Urinary bladder (tissue), 4 donors: Measurements from ENCODE around the gene CPA1. TPM values are rescaled to one million over a fixed set of nuclear protein-coding genes. Genes with fewer than 3 reads are reported as not detected.

Experiments
- DNase-seq: peaks from one replicate; pipeline ENCODE4 v3.0.0-alpha.2; 2015; ENCODE audit errors: extremely low spot score
- H3K27ac ChIP-seq: one replicate; pipeline ENCODE4 v1.5.1; 2013; ENCODE audit warnings: low read depth, mild to moderate bottlenecking, moderate library complexity
- H3K36me3 ChIP-seq: one replicate; pipeline ENCODE4 v1.6.1; 2013; ENCODE audit warnings: mild to moderate bottlenecking, moderate library complexity; ENCODE audit not compliant: insufficient read depth
- H3K4me1 ChIP-seq: one replicate; pipeline ENCODE4 v1.6.1; 2013; ENCODE audit warnings: mild to moderate bottlenecking, moderate library complexity; ENCODE audit not compliant: insufficient read depth
- H3K4me3 ChIP-seq: one replicate; pipeline ENCODE4 v1.5.1; 2013; ENCODE audit warnings: low read depth, low read length
- WGBS: extraction: QIAGEN DNeasy Blood & Tissue Kit; methylation state at CpG from one replicate; pipeline ENCODE4 v1.1.7; 2013; 5-methylcytosine and 5-hydroxymethylcytosine counted together
- polyA plus RNA-seq: library from polyadenylated mRNA; stranded (reverse); fragments of 200-250 nt; gene quantifications from one replicate; pipeline ENCODE4 v1.2.3, GENCODE V29; 2013
- total RNA-seq: library from RNA; depleted of rRNA; stranded (reverse); fragments of >200 nt; gene quantifications from one replicate; pipeline ENCODE4 v1.2.3, GENCODE V29; 2014
- donor health status: healthy with polysubstance abuse.
- donor health status: healthy.

Gene CPA1
- total and polyA plus RNA-seq, 2 donors: 0.63 to 0.71 TPM

DNA sequence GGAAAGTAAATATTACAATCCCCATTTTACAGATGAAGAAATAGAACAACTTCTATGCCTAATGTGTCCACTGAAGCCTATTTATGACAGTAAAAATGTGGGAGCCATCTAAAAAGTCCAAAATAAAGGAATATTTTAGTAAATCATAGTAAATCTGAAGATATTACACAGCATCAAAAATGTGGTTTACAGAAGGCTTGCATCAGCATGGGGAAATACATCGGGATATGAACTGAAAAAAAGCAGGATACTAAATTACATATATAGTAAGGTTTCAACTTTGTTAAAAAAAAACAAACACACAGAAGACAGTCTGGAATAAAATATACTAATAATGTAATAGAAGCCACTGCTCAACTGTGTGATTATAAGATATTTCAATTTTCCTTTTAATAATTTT is 20.8 kb downstream of the CPA1 start:
- Histone ChIP-seq H3K27ac (no peak overlapping the region), H3K4me3 (no peak overlapping the region), H3K36me3 (no peaks in the 10 kb centered on the region), H3K4me1 (no peaks in the 10 kb centered on the region)
- 93% methylated on average over 1 of the region's 1 CpG for WGBS
- DNase-seq: no peak

DNA sequence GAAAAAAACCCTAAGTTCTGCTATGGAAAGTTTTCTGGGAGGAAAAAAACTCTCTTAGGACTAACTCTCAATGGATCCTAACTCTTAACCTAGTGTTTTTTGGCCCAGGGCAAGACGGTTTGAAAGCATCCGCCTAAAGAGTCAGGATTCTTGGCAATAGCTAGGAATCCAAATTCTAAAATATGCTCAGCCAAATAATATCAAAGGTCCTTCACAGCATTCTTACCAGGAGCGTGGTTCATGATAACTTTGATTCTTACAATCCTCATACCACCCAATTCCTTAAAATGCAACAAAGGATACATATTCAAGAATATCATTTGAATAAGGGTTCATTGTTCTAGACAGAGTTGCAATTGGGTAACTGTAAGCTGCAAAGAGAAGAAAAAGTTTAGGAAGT is 21.3 kb downstream of the CPA1 start:
- no peak overlapping the region for H3K4me3 ChIP-seq
- no peaks in the 10 kb centered on the region for H3K36me3 ChIP-seq
- H3K27ac ChIP-seq: no peak overlapping the region
- no peaks in the 10 kb centered on the region for H3K4me1 ChIP-seq
- 73% methylated on average over 3 of the region's 3 CpGs for WGBS
- no peak for DNase-seq

DNA sequence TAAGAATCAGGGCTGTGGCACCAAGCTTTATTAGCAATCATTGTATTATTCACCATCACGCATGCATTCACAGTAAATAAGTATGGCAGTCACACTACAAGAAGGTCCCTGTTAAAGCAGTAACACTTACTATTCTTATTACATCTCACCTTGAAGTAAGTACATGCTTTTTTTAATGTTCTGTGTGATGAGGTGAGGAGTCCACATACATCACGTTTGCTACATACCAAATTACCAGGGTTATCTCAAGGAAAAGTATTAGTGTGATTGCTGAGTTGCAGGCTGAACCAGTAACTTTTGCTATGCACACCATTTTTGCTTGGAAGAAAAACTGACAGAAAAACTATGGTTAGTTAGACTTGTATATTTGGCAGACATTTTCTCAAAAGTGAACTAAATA is 24.7 kb downstream of the CPA1 start:
- no peak for DNase-seq
- 86% methylated on average over 2 of the region's 2 CpGs for WGBS
- Histone ChIP-seq H3K27ac (no peak overlapping the region), H3K4me1 (no peaks in the 10 kb centered on the region), H3K4me3 (no peak overlapping the region), H3K36me3 (no peaks in the 10 kb centered on the region)

DNA sequence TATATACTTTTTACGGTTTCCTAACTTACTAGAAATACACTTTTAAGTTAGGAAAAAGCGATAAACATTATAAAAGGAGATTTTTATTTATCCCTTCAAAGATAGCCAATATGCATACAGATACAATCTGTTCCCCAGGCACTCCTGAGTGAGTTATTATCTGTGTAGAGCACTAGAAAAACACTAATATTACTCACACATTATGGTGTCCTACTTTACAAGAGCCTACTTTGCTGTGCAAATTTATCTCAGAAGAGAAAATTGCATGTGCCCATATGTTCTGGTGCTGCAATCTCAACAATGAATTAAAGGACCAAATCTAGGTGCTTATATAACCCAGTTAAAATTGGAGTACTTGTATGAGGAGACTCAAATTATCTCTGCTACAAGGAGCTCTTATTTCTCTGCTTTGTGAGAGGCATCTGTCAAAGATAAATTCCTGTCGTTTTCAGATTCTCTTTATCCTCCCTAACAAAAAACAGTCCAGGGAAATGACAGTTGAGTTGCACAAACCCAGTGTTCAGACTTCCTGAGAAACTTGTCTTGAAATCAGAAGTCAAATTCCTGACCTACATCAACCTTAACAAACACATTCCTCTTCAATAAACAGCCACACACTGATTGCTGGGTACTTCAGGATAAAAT is 28.9 kb downstream of the CPA1 start:
- Histone ChIP-seq H3K36me3 (no peaks in the 10 kb centered on the region), H3K4me1 (no peaks in the 10 kb centered on the region), H3K4me3 (no peak overlapping the region), H3K27ac (no peak overlapping the region)
- WGBS: 52% methylated on average over 3 of the region's 3 CpGs
- DNase-seq: no peak

- no peak overlapping the region for H3K27ac ChIP-seq
- 77% methylated on average over 4 of the region's 4 CpGs for whole genome bisulfite sequencing
- DNase-seq: no peak
- H3K4me3 ChIP-seq: no peak overlapping the region
- H3K36me3 ChIP-seq: no peaks in the 10 kb centered on the region
- no peaks in the 10 kb centered on the region for H3K4me1 ChIP-seq
Observed at GRCh38 chr7:130409712-130410072, 29.4 kb downstream of the CPA1 start.

GRCh38 chr7:130410868-130411541 is 30.7 kb downstream of the CPA1 start:
- H3K4me3 ChIP-seq: no peak overlapping the region
- WGBS: 70% methylated on average over 4 of the region's 4 CpGs

GRCh38 chr7:130413201-130413600 is 32.9 kb downstream of the CPA1 start:
- H3K4me1 ChIP-seq: no peaks in the 10 kb centered on the region
- no peak overlapping the region for H3K27ac ChIP-seq
- no peak overlapping the region for H3K4me3 ChIP-seq
- no peaks in the 10 kb centered on the region for H3K36me3 ChIP-seq
- DNase-seq: no peak
- 99% methylated on average over 4 of the region's 4 CpGs for WGBS

More at GRCh38 chr7:130410868-130411541, 30.7 kb downstream of the CPA1 start:
- H3K27ac ChIP-seq: no peak overlapping the region
- no peak for DNase-seq
- H3K36me3 ChIP-seq: no peaks in the 10 kb centered on the region
- no peaks in the 10 kb centered on the region for H3K4me1 ChIP-seq

DNA sequence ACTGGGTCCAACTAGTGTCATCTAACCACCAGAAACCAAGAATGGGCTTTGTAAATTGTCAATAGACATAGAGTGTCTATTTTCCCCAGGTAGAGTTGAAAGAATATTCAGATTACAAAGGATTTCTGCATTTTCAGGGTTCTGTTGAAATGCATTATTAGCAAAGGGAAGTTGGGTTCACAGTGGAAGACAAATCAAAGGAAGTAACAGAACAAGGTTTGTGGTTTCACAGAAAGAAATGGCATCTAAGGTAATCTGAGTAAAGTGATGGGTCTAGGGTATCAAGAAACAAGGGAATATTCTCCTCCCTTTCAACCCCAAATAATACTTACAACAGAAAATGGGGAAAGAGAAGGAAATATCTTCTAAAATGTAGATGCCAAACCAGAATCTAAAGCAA is 34.7 kb downstream of the CPA1 start:
- Histone ChIP-seq H3K4me1 (no peaks in the 10 kb centered on the region), H3K36me3 (no peaks in the 10 kb centered on the region), H3K27ac (no peak overlapping the region), H3K4me3 (no peak overlapping the region)
- DNase-seq: no peak

DNA sequence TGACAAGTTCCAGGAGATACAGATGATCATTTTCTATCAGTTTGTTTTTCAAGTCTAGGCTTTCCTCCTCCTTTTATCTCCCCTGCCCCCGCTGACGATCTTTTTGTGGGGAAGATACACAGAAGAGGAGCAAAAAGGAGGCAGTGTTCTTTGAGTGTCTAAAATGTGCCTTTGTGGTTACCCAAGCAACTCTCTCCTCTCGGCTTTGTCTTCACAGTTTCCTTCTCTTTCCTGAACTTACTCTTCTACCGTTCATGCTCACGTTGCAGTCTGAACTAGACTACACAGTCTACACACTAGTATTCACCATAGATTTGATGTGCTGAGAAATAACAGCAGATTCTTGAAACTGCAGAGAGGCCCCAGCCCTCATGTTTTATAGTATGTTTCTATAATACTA is 36.9 kb downstream of the CPA1 start:
- no peak overlapping the region for H3K27ac ChIP-seq
- DNase-seq: no peak
- H3K4me3 ChIP-seq: no peak overlapping the region
- H3K36me3 ChIP-seq: no peaks in the 10 kb centered on the region
- no peaks in the 10 kb centered on the region for H3K4me1 ChIP-seq
- WGBS: 31% methylated on average over 5 of the region's 5 CpGs

DNA sequence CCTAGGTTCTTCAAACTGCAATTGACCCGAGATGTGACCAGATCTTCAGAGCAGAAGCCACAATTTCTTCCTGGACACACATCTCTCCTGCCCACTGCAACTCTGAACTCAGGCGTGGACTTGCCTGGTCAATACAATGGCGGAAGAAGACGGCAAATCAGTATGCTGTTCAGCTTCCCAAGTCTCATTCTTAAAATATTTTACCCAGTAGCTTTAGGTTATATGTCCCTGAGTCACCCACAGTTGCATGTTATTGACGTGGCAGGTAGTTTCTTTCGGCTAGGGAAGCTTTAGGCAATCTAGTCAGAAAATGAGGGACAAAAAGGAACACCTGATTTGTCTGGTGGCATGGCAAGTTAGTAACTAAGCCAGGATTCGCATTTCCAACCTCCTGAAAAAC is 38.0 kb downstream of the CPA1 start:
- no peak overlapping the region for H3K4me3 ChIP-seq
- DNase-seq: no peak
- no peaks in the 10 kb centered on the region for H3K36me3 ChIP-seq
- WGBS: 93% methylated on average over 7 of the region's 7 CpGs
- H3K4me1 ChIP-seq: no peaks in the 10 kb centered on the region
- no peak overlapping the region for H3K27ac ChIP-seq

- Histone ChIP-seq H3K4me3 (no peak overlapping the region), H3K27ac (no peak overlapping the region), H3K36me3 (no peaks in the 10 kb centered on the region), H3K4me1 (no peaks in the 10 kb centered on the region)
- no peak for DNase-seq
- WGBS: 79% methylated on average over 5 of the region's 5 CpGs
Observed at GRCh38 chr7:130419658-130420057, 39.4 kb downstream of the CPA1 start.

DNA sequence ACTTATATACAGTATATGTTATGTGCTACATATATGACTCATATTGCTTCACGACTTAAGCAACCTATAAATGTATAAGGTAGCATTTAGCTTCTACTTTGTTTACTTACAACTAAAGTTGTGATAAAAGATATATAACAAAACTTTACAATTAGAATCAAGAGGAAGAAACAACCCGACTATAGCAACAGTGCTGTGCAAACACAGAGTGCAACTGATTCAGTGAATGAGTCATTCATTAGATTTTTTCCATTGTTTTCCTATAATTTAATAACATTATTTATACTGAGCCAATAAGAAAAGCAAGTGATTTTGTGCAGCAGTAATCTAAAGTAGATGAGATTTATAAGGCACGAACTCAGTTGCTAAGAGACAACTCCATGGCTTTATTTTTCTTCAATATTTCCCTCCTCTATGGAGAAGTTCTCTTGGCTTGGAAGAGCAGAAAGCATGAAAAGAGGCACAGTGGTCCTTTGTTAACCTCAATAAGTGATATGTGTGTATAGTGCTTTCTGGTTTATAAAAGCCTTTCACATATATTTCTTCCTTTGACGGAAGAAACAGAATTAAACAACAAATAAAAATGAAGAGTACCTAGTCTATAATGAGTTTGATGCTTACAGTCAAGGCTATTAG is 40.8 kb downstream of the CPA1 start:
- Histone ChIP-seq H3K27ac (no peak overlapping the region), H3K36me3 (no peaks in the 10 kb centered on the region), H3K4me3 (no peak overlapping the region), H3K4me1 (no peaks in the 10 kb centered on the region)
- DNase-seq: no peak
- 35% methylated on average over 4 of the region's 4 CpGs for WGBS

GRCh38 chr7:130421684-130422083 is 41.4 kb downstream of the CPA1 start:
- Histone ChIP-seq H3K4me1 (no peaks in the 10 kb centered on the region), H3K27ac (no peak overlapping the region), H3K4me3 (no peak overlapping the region), H3K36me3 (no peaks in the 10 kb centered on the region)
- WGBS: 23% methylated on average over 2 of the region's 2 CpGs
- no peak for DNase-seq

DNA sequence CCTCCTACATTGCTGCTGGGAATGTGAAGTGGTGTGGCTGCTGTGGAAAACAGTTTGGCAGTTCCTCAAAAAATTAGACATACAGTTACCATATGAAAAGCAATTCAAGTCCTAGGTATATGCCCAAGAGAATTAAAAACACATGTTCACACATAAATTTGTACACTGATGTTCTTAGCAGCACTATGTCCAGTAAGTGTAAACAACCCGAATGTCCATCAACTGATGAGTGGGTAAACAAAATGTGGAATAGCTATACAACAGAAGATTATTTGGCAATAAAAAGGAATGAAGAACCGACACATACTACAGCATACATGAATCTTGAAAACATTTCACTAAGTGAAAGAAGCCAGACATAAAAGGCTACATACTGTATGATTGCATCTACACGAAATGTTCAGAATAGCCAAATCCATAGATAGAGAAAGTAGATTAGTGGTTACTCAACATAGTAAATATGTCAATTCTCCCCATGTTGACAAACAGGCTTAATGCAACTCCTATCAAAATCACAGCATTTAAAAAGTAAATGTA is 43.3 kb downstream of the CPA1 start:
- Histone ChIP-seq H3K36me3 (no peaks in the 10 kb centered on the region), H3K27ac (no peak overlapping the region), H3K4me3 (no peak overlapping the region), H3K4me1 (no peaks in the 10 kb centered on the region)
- no peak for DNase-seq
- 83% methylated on average over 3 of the region's 3 CpGs for WGBS
